Large intestine (tissue), 3 donors: ENCODE data around the gene CACNA2D2. TPM values are rescaled to one million over a fixed set of nuclear protein-coding genes. Genes with fewer than 3 reads are reported as not detected.

Experiments used
- DNase-seq, 2 donors: peaks; one replicate each; pipeline versions ENCODE4 v3.0.0 to v3.0.0-alpha.2; 2013
- H3K27ac ChIP-seq: one replicate; pipeline ENCODE4 v1.5.1; 2013; ENCODE audit warnings: low read length
- H3K27me3 ChIP-seq: 2 replicates; pipeline ENCODE4 v1.6.1; 2013; ENCODE audit warnings: low read length; ENCODE audit not compliant: control insufficient read depth, insufficient read depth
- H3K36me3 ChIP-seq: 2 replicates; pipeline ENCODE4 v1.6.1; 2013; ENCODE audit warnings: low read length; ENCODE audit not compliant: control insufficient read depth, insufficient read depth
- H3K4me1 ChIP-seq: one replicate; pipeline ENCODE4 v1.6.1; 2013; ENCODE audit warnings: low read length; ENCODE audit not compliant: control insufficient read depth, insufficient read depth
- H3K4me3 ChIP-seq: one replicate; pipeline ENCODE4 v1.5.1; 2013; ENCODE audit warnings: low read length
- H3K9me3 ChIP-seq: one replicate; pipeline ENCODE4 v1.6.1; 2013; ENCODE audit warnings: mild to moderate bottlenecking, low read depth, low read length, moderate library complexity; ENCODE audit not compliant: control insufficient read depth
- WGBS: methylation state at CpG from one replicate; pipeline ENCODE4 v1.1.5; 2013; ENCODE audit warnings: low lambda C conversion rate; ENCODE audit not compliant: insufficient coverage; 5-methylcytosine and 5-hydroxymethylcytosine counted together
- polyA plus RNA-seq: library from polyadenylated mRNA; unstranded; fragments of 120-200 nt; gene quantifications from one replicate; pipeline ENCODE4 v1.2.1, GENCODE V29; 2013

The CACNA2D2 gene
- polyA plus RNA-seq, 1 donor = 7.5 TPM

- Histone ChIP-seq H3K9me3 (peaks cover 6% of the 10 kb centered on the region), H3K27ac (peak overlapping the region; percentile 39), H3K4me3 (peak overlapping the region; percentile 96), H3K36me3 (peaks cover 44% of the 10 kb centered on the region), H3K4me1 (peaks cover 31% of the 10 kb centered on the region), H3K27me3 (no peaks in the 10 kb centered on the region)
- no CpG with 5 or more reads among the region's 1 CpG for WGBS
- DNase-seq = no peak
These were observed 146.0 kb downstream of the CACNA2D2 start for GRCh38 chr3:50357481-50357880.

DNA sequence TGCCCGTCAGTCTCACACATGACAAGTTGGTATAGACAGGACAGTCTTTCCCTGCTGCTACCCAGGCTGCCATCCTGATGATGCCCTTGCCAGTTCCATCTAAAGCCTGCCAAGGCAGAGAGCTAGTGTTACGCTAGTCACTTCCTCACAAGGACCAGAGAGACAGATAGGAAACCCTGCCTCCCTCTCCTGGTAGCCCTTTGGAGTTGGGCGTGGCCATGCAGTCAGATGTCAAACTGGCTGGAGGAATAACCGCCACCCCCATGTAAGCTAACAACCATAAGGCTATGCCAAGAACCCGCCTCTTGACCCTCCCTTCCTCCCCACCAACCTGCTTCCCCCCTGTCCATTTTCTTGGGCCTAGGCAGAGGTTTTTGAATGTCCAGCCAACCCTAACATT, 146.9 kb downstream of the CACNA2D2 start:
- Histone ChIP-seq H3K27ac (peak overlapping the region; percentile 39), H3K36me3 (peaks cover 49% of the 10 kb centered on the region), H3K4me3 (peak overlapping the region; percentile 96), H3K27me3 (no peaks in the 10 kb centered on the region), H3K4me1 (peaks cover 35% of the 10 kb centered on the region), H3K9me3 (peaks cover 6% of the 10 kb centered on the region)
- no CpG with 5 or more reads among the region's 5 CpGs for WGBS
- DNase-seq = peak; percentile 78 to 89

DNA sequence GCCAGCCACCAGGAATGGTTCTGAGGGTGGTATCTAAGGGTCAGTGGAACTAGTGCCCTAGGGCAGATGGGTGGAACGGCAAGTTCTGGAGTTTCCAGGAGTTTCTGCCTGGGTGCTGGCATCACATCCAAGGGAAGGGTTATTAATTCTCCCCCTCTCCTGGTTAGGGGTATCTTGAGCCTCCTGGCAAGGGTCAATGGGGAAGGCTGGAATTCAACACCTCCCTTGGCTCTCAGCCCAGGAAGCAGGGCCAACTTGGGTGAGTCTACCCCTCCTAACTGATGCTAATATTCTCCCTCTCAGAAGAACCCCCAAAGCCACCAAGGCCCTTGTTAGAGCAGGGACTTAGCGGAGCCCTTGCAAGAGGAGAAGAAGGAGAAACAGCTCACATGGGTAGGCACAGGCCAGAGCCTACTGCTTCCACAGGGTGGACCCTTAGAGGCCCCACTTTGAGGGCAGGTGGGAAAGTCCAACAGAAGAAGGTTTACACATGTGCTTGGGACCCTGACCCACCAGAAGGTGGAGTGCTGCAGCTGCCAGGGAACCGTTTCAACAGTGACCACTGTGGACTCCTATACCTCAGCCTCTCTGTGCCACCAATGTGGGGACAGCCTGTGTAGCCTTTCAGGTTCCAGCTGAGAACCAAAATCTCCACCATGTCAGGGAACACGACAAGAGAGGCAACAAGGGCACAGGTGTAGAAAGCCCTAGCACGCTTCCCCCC, 147.4 kb downstream of the CACNA2D2 start:
- no peak for DNase-seq
- peaks cover 50% of the 10 kb centered on the region for H3K36me3 ChIP-seq
- WGBS = no CpG with 5 or more reads among the region's 5 CpGs
- H3K27me3 ChIP-seq = no peaks in the 10 kb centered on the region
- peak overlapping the region; percentile 13 for H3K27ac ChIP-seq
- H3K9me3 ChIP-seq = peaks cover 6% of the 10 kb centered on the region
- peaks cover 40% of the 10 kb centered on the region for H3K4me1 ChIP-seq
- peak overlapping the region; percentile 96 for H3K4me3 ChIP-seq

GRCh38 chr3:50354850-50355249, 148.6 kb downstream of the CACNA2D2 start:
- peaks cover 6% of the 10 kb centered on the region for H3K9me3 ChIP-seq
- no peak overlapping the region for H3K27ac ChIP-seq
- no peaks in the 10 kb centered on the region for H3K27me3 ChIP-seq
- no peak overlapping the region for H3K4me3 ChIP-seq
- no CpG with 5 or more reads among the region's 7 CpGs for WGBS
- peaks cover 46% of the 10 kb centered on the region for H3K4me1 ChIP-seq
- no peak for DNase-seq
- H3K36me3 ChIP-seq = peaks cover 50% of the 10 kb centered on the region

DNA sequence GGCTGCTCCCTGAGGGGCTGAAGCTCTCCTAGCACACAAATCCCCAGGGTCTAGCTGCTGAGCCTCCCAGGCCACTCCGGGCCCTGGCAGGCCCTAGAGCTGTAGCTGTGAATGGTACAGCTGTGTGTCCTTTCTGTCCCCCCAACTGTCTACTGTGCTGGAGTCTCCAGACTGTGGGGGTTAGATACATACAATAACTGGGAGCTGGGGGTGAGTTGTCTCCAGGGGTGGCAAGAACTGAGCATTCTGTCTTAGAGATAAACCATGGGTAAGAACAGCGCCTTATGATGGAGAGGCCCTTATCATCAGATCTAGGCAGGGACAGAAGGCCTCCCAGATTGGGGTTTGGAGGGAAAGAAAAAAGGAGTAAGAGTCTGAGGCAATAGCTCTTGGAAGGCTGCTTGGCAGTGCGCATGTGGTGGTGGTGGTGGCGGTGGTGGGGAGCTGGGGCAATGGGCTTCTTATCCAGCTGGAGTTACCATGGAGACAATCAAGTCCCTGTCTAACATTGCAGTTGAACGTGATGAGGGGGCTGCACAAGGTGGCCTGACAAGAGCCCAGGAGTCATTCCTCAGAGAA, 149.2 kb downstream of the CACNA2D2 start:
- Histone ChIP-seq H3K9me3 (peaks cover 6% of the 10 kb centered on the region), H3K27ac (no peak overlapping the region), H3K27me3 (no peaks in the 10 kb centered on the region), H3K4me1 (peaks cover 52% of the 10 kb centered on the region), H3K4me3 (no peak overlapping the region), H3K36me3 (peaks cover 50% of the 10 kb centered on the region)
- no CpG with 5 or more reads among the region's 5 CpGs for WGBS
- no peak for DNase-seq

DNA sequence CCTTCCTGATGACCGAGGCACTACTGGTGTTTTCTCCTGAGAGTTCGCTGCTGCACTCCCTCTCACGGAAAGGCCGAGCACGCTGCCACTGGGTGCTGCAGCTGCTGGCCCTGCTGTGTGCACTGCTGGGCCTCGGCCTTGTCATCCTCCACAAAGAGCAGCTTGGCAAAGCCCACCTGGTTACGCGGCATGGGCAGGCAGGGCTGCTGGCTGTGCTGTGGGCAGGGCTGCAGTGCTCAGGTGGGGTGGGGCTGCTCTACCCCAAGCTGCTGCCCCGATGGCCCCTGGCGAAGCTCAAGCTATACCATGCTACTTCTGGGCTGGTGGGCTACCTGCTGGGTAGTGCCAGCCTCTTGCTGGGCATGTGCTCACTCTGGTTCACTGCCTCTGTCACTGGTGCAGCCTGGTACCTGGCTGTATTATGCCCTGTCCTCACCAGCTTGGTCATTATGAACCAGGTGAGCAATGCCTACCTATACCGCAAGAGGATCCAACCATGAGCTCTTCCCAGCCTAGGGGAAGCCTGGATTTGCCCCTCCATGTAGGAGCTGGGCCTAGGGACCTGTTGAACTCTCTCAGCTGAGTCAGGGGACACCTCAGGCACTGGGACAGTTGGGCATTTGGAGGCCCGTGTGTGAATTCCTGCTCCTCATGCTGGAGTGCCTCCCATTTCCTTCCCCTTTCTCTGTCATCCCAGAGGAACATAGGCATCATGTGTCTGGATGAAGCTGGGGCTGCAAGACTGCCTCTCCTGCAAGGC, 150.0 kb downstream of the CACNA2D2 start:
- H3K36me3 ChIP-seq = peaks cover 58% of the 10 kb centered on the region
- H3K4me1 ChIP-seq = peaks cover 53% of the 10 kb centered on the region
- peaks cover 2% of the 10 kb centered on the region for H3K9me3 ChIP-seq
- no CpG with 5 or more reads among the region's 12 CpGs for WGBS
- no peak overlapping the region for H3K27ac ChIP-seq
- H3K27me3 ChIP-seq = no peaks in the 10 kb centered on the region
- no peak overlapping the region for H3K4me3 ChIP-seq
- DNase-seq = no peak

DNA sequence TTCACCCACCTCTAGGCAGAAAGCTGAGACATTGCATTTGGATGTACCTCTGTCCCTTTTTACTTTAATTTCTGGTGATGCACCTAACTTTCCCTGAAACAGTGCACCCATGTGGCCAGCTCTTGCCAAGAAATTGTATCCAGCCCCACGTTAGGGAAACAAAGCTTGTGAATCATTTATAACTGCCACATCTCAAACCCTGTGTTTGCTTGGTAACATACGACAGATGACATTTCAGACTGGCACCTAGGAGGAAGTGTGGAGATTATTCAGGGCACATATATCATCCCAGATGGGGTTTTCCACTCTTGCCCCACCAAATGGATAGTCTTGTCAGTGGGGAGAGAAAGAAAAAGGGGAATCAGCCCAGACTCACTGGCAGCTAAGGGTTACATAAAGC, 150.7 kb downstream of the CACNA2D2 start:
- Histone ChIP-seq H3K9me3 (no peaks in the 10 kb centered on the region), H3K36me3 (peaks cover 65% of the 10 kb centered on the region), H3K27me3 (no peaks in the 10 kb centered on the region), H3K4me3 (no peak overlapping the region), H3K4me1 (peaks cover 48% of the 10 kb centered on the region), H3K27ac (no peak overlapping the region)
- WGBS = no CpG with 5 or more reads among the region's 2 CpGs
- DNase-seq = no peak

DNA sequence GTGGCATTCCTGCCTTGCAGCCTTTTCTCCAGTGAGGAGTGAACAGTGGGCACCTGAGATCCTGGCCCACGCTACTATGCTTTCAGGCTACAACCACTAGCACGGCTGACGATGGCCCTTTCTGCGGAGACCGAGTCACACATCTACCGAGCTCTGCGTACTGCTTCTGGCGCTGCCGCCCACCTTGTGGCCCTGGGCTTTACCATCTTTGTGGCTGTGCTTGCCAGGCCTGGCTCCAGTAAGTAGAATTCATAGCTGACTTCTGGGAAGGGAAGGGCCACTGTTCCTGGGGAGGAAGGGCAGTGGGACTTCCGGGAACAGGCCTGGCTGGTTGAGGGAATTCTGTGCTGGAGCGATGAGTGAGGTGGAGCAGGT, 152.1 kb downstream of the CACNA2D2 start:
- peaks cover 61% of the 10 kb centered on the region for H3K36me3 ChIP-seq
- H3K4me3 ChIP-seq = peak overlapping the region; percentile 82
- H3K4me1 ChIP-seq = peaks cover 33% of the 10 kb centered on the region
- no peak overlapping the region for H3K27ac ChIP-seq
- no peaks in the 10 kb centered on the region for H3K27me3 ChIP-seq
- H3K9me3 ChIP-seq = no peaks in the 10 kb centered on the region
- WGBS = no CpG with 5 or more reads among the region's 11 CpGs
- no peak for DNase-seq

GRCh38 chr3:50350527-50351322, 152.7 kb downstream of the CACNA2D2 start, which contains the start of the genes CYB561D2 and NPRL2:
CYB561D2 (plus strand) TSS chr3:50350862; CDS start chr3:50351434, 572 bp downstream.
NPRL2 (minus strand) TSS chr3:50350775; CDS start chr3:50350652, 123 bp downstream.
- peaks cover 30% of the 10 kb centered on the region for H3K4me1 ChIP-seq
- H3K27ac ChIP-seq = peak within 1 kb of the TSS; percentile 84
- peaks cover 55% of the 10 kb centered on the region for H3K36me3 ChIP-seq
- no peaks in the 10 kb centered on the region for H3K9me3 ChIP-seq
- no peaks in the 10 kb centered on the region for H3K27me3 ChIP-seq
- peak within 1 kb of the TSS; percentile 82 for H3K4me3 ChIP-seq
- DNase-seq = peak; percentile 95 to 98
- no CpG with 5 or more reads among the region's 64 CpGs for WGBS

DNA sequence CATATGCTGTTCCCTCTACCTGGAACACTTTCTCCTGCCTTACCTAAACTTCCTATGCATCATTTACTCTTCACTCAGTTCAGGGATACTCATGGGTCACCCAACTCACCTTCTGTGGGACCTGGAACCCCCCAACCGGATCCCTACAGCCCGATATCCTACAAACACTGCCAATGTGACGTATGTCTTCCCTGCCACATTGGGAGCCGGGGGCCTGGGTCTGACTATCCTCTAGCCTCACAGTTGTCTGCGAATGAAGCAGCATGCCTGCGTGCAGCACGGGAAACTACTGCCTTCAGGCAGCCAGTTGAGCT, 153.3 kb downstream of the CACNA2D2 start:
- no peak for DNase-seq
- WGBS = no CpG with 5 or more reads among the region's 7 CpGs
- peaks cover 31% of the 10 kb centered on the region for H3K4me1 ChIP-seq

More for the DNA sequence above, 153.3 kb downstream of the CACNA2D2 start:
- H3K4me3 ChIP-seq = peak overlapping the region; percentile 82
- no peaks in the 10 kb centered on the region for H3K27me3 ChIP-seq
- H3K9me3 ChIP-seq = no peaks in the 10 kb centered on the region
- H3K27ac ChIP-seq = peak overlapping the region; percentile 34
- peaks cover 50% of the 10 kb centered on the region for H3K36me3 ChIP-seq
